Activated CD8-positive, alpha-beta memory T cell treated with anti-CD3 and anti-CD28 coated beads, Interleukin-2, amount 10 ng/mL, durations not matched to agents 7 days and 5 days (primary cell): ENCODE measurements around the gene FADS2. TPM values are rescaled to one million over a fixed set of nuclear protein-coding genes. Genes with fewer than 3 reads are reported as not detected.

Experiments used
- ATAC-seq: fragments of 150-1000 bp; cut with Tn5 transposase; one replicate; pipeline ENCODE4 v1.10.0; 2021; ENCODE audit warnings: moderate library complexity
- CTCF ChIA-PET: fragments of 350-600 bp; sonication (Branson Sonifier 250); formaldehyde crosslinking; loops from one replicate; lab custom pipeline; 2021; ENCODE audit warnings: antibody characterized with exemption; lab: Charles Lee
- DNase-seq: peaks from one replicate; pipeline ENCODE4 v3.0.0-alpha.2; 2020
- H3K27ac Mint-ChIP-seq: one replicate; pipeline ENCODE4 v1.8.0; 2021; ENCODE audit warnings: mild to moderate bottlenecking, mixed read lengths
- H3K27me3 Mint-ChIP-seq: one replicate; pipeline ENCODE4 v1.8.0; 2021; ENCODE audit warnings: mixed read lengths
- H3K36me3 Mint-ChIP-seq: one replicate; pipeline ENCODE4 v1.8.0; 2021; ENCODE audit warnings: mild to moderate bottlenecking, mixed read lengths
- H3K4me1 Mint-ChIP-seq: one replicate; pipeline ENCODE4 v1.8.0; 2021; ENCODE audit warnings: mixed read lengths
- H3K4me3 Mint-ChIP-seq: one replicate; pipeline ENCODE4 v1.8.0; 2021; ENCODE audit warnings: mild to moderate bottlenecking, moderate library complexity, mixed read lengths
- H3K9me3 Mint-ChIP-seq: one replicate; pipeline ENCODE4 v1.8.0; 2022; ENCODE audit warnings: low read depth, mixed read lengths
- total RNA-seq, 2 experiments: library from RNA; stranded (reverse); gene quantifications; one replicate each; pipeline ENCODE4 v1.2.3, GENCODE V29; 2021

The FADS2 gene
- total RNA-seq, 2 experiments from 2014 or later: 174 to 184 TPM

DNA sequence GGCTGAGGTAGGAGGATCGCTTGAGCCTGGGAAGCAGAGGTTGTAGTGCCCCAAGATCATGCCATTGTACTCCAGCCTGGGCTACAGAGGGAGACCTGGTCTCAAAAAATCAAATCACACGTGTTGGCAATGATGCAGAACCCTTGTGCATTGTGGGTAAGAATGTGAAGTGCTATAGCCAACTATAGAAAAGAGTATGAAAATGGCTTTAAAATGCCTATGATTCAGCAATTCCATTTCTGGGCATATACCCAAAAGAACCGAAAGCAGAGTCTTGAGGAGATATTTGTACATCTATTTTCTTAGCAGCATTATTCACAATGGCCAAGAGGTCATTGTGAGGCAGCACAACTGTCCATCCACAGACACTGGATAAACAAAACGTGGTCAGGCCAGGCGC is 65.9 kb downstream of the FADS2 start:
- H3K4me1 Mint-ChIP-seq: peaks cover 5% of the 10 kb centered on the region
- DNase-seq (no peak), ATAC-seq (no peak)
- H3K27ac Mint-ChIP-seq: no peak overlapping the region
- CTCF ChIA-PET: interaction anchor here (1.0 to 11.4 kb wide), 6 partner anchors 13 to 214 kb away, joined by 3 to 179 read pairs (median 18); partner anchors contain the start of gene BEST1
- peaks cover 9% of the 10 kb centered on the region for H3K27me3 Mint-ChIP-seq
- H3K36me3 Mint-ChIP-seq: no peaks in the 10 kb centered on the region
- H3K4me3 Mint-ChIP-seq: no peak overlapping the region
- no peaks in the 10 kb centered on the region for H3K9me3 Mint-ChIP-seq

GRCh38 chr11:61895046-61895717 is 67.1 kb downstream of the FADS2 start:
- no peaks in the 10 kb centered on the region for H3K9me3 Mint-ChIP-seq
- H3K27me3 Mint-ChIP-seq: peaks cover 9% of the 10 kb centered on the region
- no peak for DNase-seq
- no peak for ATAC-seq
- H3K4me3 Mint-ChIP-seq: no peak overlapping the region
- no peak overlapping the region for H3K27ac Mint-ChIP-seq
- H3K4me1 Mint-ChIP-seq: peaks cover 9% of the 10 kb centered on the region
- CTCF ChIA-PET: interaction anchor here (1.6 to 11.4 kb wide), 5 partner anchors 14 to 214 kb away, joined by 4 to 260 read pairs (median 179); partner anchors contain the start of gene BEST1
- no peaks in the 10 kb centered on the region for H3K36me3 Mint-ChIP-seq

DNA sequence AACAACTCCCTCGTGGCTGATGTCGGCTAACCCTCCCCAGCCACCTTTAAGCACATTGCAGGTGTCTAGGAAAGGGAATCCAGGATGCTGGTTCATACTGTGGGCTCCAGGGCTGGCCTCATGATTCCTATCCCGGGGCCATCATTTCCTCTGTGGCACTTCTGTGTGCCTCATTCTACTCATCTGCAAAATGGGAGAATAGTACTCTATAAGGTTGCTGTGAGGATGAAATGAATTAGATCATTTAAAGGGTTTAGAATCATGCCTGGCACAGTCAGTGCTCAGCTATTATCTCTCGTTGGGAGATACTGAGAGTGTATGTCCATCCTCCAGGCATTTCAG is 67.6 kb downstream of the FADS2 start:
- CTCF ChIA-PET: interaction anchor here (1.1 to 11.4 kb wide), 7 partner anchors 9 to 213 kb away, joined by 3 to 260 read pairs (median 54); partner anchors contain the start of gene BEST1
- no peaks in the 10 kb centered on the region for H3K36me3 Mint-ChIP-seq
- no peaks in the 10 kb centered on the region for H3K9me3 Mint-ChIP-seq
- H3K27ac Mint-ChIP-seq: no peak overlapping the region
- no peak for DNase-seq
- no peak for ATAC-seq
- H3K4me1 Mint-ChIP-seq: peaks cover 9% of the 10 kb centered on the region
- peaks cover 9% of the 10 kb centered on the region for H3K27me3 Mint-ChIP-seq
- no peak overlapping the region for H3K4me3 Mint-ChIP-seq

DNA sequence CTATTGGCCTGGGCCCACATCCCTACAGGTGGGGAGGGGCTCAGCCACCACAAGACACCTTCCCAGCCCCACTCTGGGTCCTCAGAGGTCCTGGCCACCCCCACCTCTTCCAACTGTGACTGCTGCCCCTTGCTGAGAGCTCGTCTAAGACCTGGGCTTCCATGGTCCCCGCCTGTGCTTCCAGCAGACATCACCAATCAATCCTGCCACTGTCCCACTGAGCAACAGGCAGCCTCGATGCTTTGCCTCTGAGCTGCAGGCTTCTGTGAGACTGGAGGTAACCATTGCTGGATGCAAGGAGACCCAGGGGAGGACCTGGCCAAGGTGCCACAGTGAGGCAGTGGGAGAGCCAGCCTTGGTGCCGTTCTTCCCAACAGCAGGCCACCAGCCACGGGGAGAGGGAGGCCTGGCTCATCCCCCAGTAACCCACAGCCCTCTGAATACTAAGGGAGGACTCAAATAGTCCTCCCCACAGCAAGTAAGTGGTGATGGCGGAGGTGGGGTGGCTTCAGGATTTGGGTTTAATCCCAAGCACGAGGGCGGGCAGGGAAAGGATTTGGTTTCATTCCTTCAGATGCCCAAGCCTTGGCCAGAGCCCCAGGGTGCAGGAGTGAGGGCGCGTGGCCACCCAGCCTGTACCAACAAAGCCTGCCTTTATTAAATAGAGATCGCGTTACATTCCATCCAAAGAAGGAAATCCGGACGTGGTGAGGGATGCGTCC is 68.7 kb downstream of the FADS2 start:
- no peaks in the 10 kb centered on the region for H3K9me3 Mint-ChIP-seq
- H3K27ac Mint-ChIP-seq: no peak overlapping the region
- ATAC-seq (no peak), DNase-seq (no peak)
- H3K36me3 Mint-ChIP-seq: no peaks in the 10 kb centered on the region
- peaks cover 6% of the 10 kb centered on the region for H3K4me1 Mint-ChIP-seq
- H3K4me3 Mint-ChIP-seq: no peak overlapping the region
- CTCF ChIA-PET: interaction anchor here (0.7 to 11.4 kb wide), 22 partner anchors 8 to 219 kb away, joined by 3 to 260 read pairs (median 5); partner anchors contain the start of genes BEST1, FADS3, FEN1 and TMEM258
- peaks cover 9% of the 10 kb centered on the region for H3K27me3 Mint-ChIP-seq

DNA sequence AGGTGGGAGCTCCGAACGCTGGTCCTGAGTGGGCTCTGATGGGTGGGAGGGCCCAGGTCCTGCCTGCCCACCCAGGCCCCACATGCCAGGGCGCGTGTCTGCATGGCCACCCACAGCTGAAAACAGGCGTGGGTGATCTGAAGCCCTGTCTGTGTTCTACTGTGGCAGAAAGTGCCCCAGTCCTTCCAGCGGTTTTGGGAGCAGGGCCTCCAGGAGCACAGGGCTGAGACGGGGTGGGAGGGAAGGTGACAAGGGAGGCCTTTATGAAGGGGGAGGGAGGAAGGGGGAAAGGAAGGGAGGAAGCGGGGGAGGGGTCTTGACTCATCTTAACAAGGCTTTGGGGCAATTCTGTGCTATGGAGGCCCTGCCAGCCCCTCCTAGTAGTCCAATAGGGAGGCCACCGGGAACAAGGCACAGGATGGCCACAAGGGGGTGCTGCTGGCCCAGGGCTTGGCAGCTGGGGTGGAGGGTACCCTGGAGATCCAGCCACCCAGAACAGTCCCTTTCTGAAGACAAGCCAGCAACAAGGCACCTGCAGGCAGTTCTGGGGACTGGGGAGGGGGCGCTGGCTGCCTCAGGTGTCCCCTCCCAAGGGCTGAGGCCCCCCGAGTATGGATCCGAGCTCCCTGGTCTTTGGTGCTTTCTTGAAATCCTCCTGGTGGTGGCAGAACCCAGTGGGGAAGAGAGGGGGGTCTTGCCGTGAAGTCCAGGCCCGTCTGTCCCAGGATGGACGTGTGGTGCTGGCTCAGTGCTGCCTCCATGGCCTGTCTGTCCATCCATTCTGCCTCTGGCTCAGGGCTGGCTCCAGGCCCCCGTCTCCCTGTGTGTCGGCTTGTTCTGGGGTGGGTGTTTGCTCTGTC is 69.5 kb downstream of the FADS2 start:
- CTCF ChIA-PET: interaction anchor here (0.7 to 11.4 kb wide), 36 partner anchors 7 to 227 kb away, joined by 3 to 260 read pairs (median 5); partner anchors contain the start of genes BEST1, FADS3, FEN1 and TMEM258
- no peak overlapping the region for H3K27ac Mint-ChIP-seq
- H3K4me1 Mint-ChIP-seq: peaks cover 6% of the 10 kb centered on the region
- H3K27me3 Mint-ChIP-seq: peaks cover 3% of the 10 kb centered on the region
- peak; percentile 80 for DNase-seq
- peak; percentile 57 for ATAC-seq
- H3K9me3 Mint-ChIP-seq: no peaks in the 10 kb centered on the region
- H3K4me3 Mint-ChIP-seq: no peak overlapping the region
- H3K36me3 Mint-ChIP-seq: no peaks in the 10 kb centered on the region

- Mint-ChIP-seq H3K9me3 (no peaks in the 10 kb centered on the region), H3K27me3 (no peaks in the 10 kb centered on the region), H3K4me1 (peaks cover 6% of the 10 kb centered on the region), H3K27ac (no peak overlapping the region), H3K36me3 (no peaks in the 10 kb centered on the region), H3K4me3 (no peak overlapping the region)
- no peak for ATAC-seq
- CTCF ChIA-PET: interaction anchor here (0.7 to 11.4 kb wide), 35 partner anchors 9 to 227 kb away, joined by 3 to 260 read pairs (median 5); partner anchors contain the start of genes BEST1 and FADS3
- no peak for DNase-seq
Observed at GRCh38 chr11:61898247-61898582, 70.1 kb downstream of the FADS2 start.

- DNase-seq (peak; percentile 92), ATAC-seq (peak; percentile 94)
- Mint-ChIP-seq H3K4me1 (peaks cover 6% of the 10 kb centered on the region), H3K27ac (peak overlapping the region; percentile 55), H3K36me3 (no peaks in the 10 kb centered on the region), H3K9me3 (no peaks in the 10 kb centered on the region), H3K27me3 (peaks cover 3% of the 10 kb centered on the region), H3K4me3 (no peak overlapping the region)
- CTCF ChIA-PET: interaction anchor here (0.6 to 11.4 kb wide), 40 partner anchors 9 to 210 kb away, joined by 3 to 260 read pairs (median 5); partner anchors contain the start of genes BEST1, FADS3, FEN1 and TMEM258
Observed at GRCh38 chr11:61899146-61899841, 71.2 kb downstream of the FADS2 start.

DNA sequence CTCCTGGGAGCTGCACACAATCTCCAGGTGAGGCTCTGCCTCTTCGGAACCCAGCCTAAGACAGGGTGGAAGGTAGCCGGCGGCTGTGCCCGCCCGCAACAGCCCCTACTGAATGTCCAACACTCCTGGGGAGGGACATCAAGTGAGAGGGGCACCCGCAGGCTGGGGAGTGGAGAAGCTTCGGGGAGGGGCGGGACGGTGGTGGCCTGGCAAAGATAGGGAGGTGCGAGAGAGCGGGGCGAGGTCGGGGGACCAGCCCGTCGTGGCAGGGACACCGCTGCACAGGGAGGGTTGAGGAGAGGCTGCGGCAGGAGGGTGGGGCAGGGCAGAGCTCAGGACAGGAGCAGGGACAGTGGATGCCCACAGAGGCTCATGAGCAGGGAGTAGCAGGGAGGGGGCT is 72.2 kb downstream of the FADS2 start:
- DNase-seq: no peak
- Mint-ChIP-seq H3K4me3 (no peak overlapping the region), H3K27ac (no peak overlapping the region), H3K9me3 (no peaks in the 10 kb centered on the region), H3K4me1 (peaks cover 6% of the 10 kb centered on the region), H3K36me3 (no peaks in the 10 kb centered on the region), H3K27me3 (peaks cover 3% of the 10 kb centered on the region)
- no peak for ATAC-seq
- CTCF ChIA-PET: interaction anchor here (1.0 to 11.4 kb wide), 11 partner anchors 11 to 209 kb away, joined by 3 to 260 read pairs (median 31); partner anchors contain the start of genes BEST1 and FADS3

DNA sequence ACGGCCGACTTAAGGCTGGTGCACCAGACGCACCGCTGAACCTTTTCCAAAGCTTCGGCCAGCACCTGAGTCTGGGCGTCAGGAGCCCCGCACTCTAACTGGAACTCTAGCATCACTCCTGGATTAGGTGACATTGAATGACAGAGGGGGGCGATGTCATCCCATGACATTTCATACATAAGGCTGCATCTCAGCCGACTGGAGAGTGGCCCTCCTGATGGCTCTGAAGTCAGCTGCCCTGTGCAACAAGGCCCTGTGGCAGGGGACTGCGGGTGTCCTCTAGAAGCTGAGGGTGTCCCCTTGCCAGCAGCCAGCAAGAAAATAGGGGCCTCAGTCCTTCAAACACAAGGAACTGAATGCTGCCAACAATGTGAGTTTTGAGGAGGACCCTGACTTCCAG is 73.3 kb downstream of the FADS2 start:
- no peak overlapping the region for H3K4me3 Mint-ChIP-seq
- H3K4me1 Mint-ChIP-seq: peaks cover 6% of the 10 kb centered on the region
- ATAC-seq: no peak
- H3K36me3 Mint-ChIP-seq: no peaks in the 10 kb centered on the region
- no peak for DNase-seq
- CTCF ChIA-PET: interaction anchor here (1.0 to 11.4 kb wide), 4 partner anchors 9 to 207 kb away, joined by 3 to 260 read pairs (median 184); partner anchors contain the start of gene BEST1
- no peak overlapping the region for H3K27ac Mint-ChIP-seq
- H3K27me3 Mint-ChIP-seq: peaks cover 3% of the 10 kb centered on the region
- H3K9me3 Mint-ChIP-seq: no peaks in the 10 kb centered on the region

DNA sequence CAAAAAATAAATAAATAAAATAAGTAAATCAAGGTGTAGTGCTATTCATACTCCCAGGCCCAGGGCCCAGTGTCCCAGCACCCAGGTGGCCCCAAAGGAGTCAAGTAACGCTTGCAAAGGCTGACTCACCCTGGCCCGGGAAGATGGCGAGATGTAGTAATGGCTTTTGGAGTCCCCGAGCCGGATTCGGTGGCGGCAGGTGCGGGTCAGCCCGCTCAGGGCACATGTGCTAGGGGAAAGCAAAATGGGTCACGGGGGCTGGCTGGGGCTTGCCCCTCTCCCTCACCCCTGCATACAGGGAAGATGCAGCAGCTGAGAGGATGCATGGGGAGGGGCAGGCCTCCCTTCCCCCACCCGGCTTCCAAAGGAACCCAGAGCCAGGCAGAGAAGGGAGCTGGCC is 74.2 kb downstream of the FADS2 start:
- Mint-ChIP-seq H3K4me3 (no peak overlapping the region), H3K9me3 (no peaks in the 10 kb centered on the region), H3K27ac (no peak overlapping the region), H3K4me1 (peaks cover 6% of the 10 kb centered on the region), H3K27me3 (peaks cover 3% of the 10 kb centered on the region), H3K36me3 (no peaks in the 10 kb centered on the region)
- CTCF ChIA-PET: interaction anchor here (1.0 to 11.4 kb wide), 4 partner anchors 47 to 206 kb away, joined by 5 to 260 read pairs (median 184); partner anchors contain the start of gene BEST1
- ATAC-seq (no peak), DNase-seq (no peak)

- Mint-ChIP-seq H3K27me3 (peaks cover 3% of the 10 kb centered on the region), H3K27ac (no peak overlapping the region), H3K36me3 (no peaks in the 10 kb centered on the region), H3K4me3 (no peak overlapping the region), H3K4me1 (peaks cover 4% of the 10 kb centered on the region), H3K9me3 (no peaks in the 10 kb centered on the region)
- DNase-seq (no peak), ATAC-seq (no peak)
- CTCF ChIA-PET: interaction anchor here (9.9 to 11.4 kb wide), 3 partner anchors 46 to 205 kb away, joined by 179 to 260 read pairs (median 190); partner anchors contain the start of gene BEST1
Observed at GRCh38 chr11:61903845-61904244, 75.7 kb downstream of the FADS2 start.

- CTCF ChIA-PET: interaction anchor here (1.9 to 11.4 kb wide), 4 partner anchors 8 to 204 kb away, joined by 5 to 260 read pairs (median 184); partner anchors contain the start of gene BEST1
- DNase-seq (no peak), ATAC-seq (peak; percentile 30)
- no peaks in the 10 kb centered on the region for H3K9me3 Mint-ChIP-seq
- no peak overlapping the region for H3K27ac Mint-ChIP-seq
- peaks cover 3% of the 10 kb centered on the region for H3K27me3 Mint-ChIP-seq
- no peak overlapping the region for H3K4me3 Mint-ChIP-seq
- H3K4me1 Mint-ChIP-seq: no peaks in the 10 kb centered on the region
- no peaks in the 10 kb centered on the region for H3K36me3 Mint-ChIP-seq
Observed at GRCh38 chr11:61904539-61905048, 76.5 kb downstream of the FADS2 start.
